ENCODE results near the gene JAM3.
"Not testable (repeated sequence)": the region's sequence is repeated elsewhere in the genome, so short reads cannot be mapped to it uniquely, and the experiment has no call there.

Gene JAM3

GRCh38 chr11:134072844-134073243 is 4.0 kb downstream of the JAM3 start:
- H3K27ac ChIP-seq, result no peak overlapping the region
- no peak for TF ChIP-seq ZFX (IDR thresholded peaks at IDR 0.05)
- TF ChIP-seq CTCF (conservative IDR thresholded peaks at IDR 0.05), result no peak

- TF ChIP-seq ZFX (IDR thresholded peaks at IDR 0.05), result no peak
- no peak for TF ChIP-seq CTCF (conservative IDR thresholded peaks at IDR 0.05)
- H3K27ac ChIP-seq, result no peak overlapping the region
Measured at GRCh38 chr11:134074346-134074745, 5.5 kb downstream of the JAM3 start.

GRCh38 chr11:134074766-134075165 is 5.9 kb downstream of the JAM3 start:
- TF ChIP-seq ZFX (IDR thresholded peaks at IDR 0.05) (no peak), CTCF (conservative IDR thresholded peaks at IDR 0.05) (no peak)

GRCh38 chr11:134079317-134079716 is 10.4 kb downstream of the JAM3 start:
- TF ChIP-seq CTCF (conservative IDR thresholded peaks at IDR 0.05), result no peak
- no peak for TF ChIP-seq ZFX (IDR thresholded peaks at IDR 0.05)
- no peak overlapping the region for H3K27ac ChIP-seq

More at GRCh38 chr11:134074766-134075165, 5.9 kb downstream of the JAM3 start:
- no peak overlapping the region for H3K27ac ChIP-seq

GRCh38 chr11:134081258-134081657 is 12.4 kb downstream of the JAM3 start:
- not testable (repeated sequence) for H3K27ac ChIP-seq

- no peak overlapping the region for H3K27ac ChIP-seq
- TF ChIP-seq ZFX (IDR thresholded peaks at IDR 0.05) (no peak), CTCF (conservative IDR thresholded peaks at IDR 0.05) (no peak)
Measured at GRCh38 chr11:134082990-134083389, 14.1 kb downstream of the JAM3 start.

GRCh38 chr11:134086376-134086775 is 17.5 kb downstream of the JAM3 start:
- H3K27ac ChIP-seq, result no peak overlapping the region
- TF ChIP-seq ZFX (IDR thresholded peaks at IDR 0.05), result no peak
- no peak for TF ChIP-seq CTCF (conservative IDR thresholded peaks at IDR 0.05)

- H3K27ac ChIP-seq, result not testable (repeated sequence)
Measured at GRCh38 chr11:134092006-134092405, 23.1 kb downstream of the JAM3 start.

- no peak overlapping the region for H3K27ac ChIP-seq
- TF ChIP-seq CTCF (conservative IDR thresholded peaks at IDR 0.05), result no peak
- no peak for TF ChIP-seq ZFX (IDR thresholded peaks at IDR 0.05)
Measured at GRCh38 chr11:134097166-134097565, 28.3 kb downstream of the JAM3 start.

Data from C4-2B (cell line).